ENCODE measurements around the gene MORN5. TPM values are rescaled to one million over a fixed set of nuclear protein-coding genes. Genes with fewer than 3 reads are reported as not detected.

Gene MORN5
- total RNA-seq, 1 donor from 2014 or later = 0.57 TPM

DNA sequence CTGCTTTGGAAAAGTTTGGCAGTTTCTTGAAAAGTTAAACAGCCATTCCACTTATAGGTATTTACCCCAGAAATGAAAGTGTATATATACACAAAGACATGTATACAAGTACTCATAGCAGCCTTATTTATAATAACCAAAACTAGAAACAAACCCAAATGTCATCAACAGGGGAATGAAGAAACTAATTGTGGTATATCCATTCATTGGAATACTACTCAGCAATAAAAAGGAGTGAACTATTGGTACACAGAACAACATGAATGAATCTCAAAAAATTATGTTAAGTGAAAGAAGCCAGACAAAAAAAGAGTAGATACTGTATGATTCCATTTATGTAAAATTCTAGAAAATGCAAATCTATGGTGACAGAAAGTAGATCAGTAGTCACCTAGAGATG, 2.7 kb downstream of the MORN5 start:
- H3K4me3 Mint-ChIP-seq (ENCODE audit: low read depth) = no peak overlapping the region
- peaks cover 10% of the 10 kb centered on the region for H3K4me1 Mint-ChIP-seq (ENCODE audit: low read depth)
- no peaks in the 10 kb centered on the region for H3K36me3 Mint-ChIP-seq (ENCODE audit: insufficient read depth)
- no peak overlapping the region for H3K27ac Mint-ChIP-seq
- peaks cover 31% of the 10 kb centered on the region for H3K27me3 Mint-ChIP-seq
- TF ChIP-seq, protein P1, sequence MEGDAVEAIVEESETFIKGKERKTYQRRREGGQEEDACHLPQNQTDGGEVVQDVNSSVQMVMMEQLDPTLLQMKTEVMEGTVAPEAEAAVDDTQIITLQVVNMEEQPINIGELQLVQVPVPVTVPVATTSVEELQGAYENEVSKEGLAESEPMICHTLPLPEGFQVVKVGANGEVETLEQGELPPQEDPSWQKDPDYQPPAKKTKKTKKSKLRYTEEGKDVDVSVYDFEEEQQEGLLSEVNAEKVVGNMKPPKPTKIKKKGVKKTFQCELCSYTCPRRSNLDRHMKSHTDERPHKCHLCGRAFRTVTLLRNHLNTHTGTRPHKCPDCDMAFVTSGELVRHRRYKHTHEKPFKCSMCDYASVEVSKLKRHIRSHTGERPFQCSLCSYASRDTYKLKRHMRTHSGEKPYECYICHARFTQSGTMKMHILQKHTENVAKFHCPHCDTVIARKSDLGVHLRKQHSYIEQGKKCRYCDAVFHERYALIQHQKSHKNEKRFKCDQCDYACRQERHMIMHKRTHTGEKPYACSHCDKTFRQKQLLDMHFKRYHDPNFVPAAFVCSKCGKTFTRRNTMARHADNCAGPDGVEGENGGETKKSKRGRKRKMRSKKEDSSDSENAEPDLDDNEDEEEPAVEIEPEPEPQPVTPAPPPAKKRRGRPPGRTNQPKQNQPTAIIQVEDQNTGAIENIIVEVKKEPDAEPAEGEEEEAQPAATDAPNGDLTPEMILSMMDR (IDR thresholded peaks at IDR 0.05; ENCODE audit: unreplicated experiment) = no peak
- no peak for DNase-seq (ENCODE audit: low spot score, unreplicated experiment)
- H3K9me3 Mint-ChIP-seq (ENCODE audit: low read depth) = peaks cover 6% of the 10 kb centered on the region

DNA sequence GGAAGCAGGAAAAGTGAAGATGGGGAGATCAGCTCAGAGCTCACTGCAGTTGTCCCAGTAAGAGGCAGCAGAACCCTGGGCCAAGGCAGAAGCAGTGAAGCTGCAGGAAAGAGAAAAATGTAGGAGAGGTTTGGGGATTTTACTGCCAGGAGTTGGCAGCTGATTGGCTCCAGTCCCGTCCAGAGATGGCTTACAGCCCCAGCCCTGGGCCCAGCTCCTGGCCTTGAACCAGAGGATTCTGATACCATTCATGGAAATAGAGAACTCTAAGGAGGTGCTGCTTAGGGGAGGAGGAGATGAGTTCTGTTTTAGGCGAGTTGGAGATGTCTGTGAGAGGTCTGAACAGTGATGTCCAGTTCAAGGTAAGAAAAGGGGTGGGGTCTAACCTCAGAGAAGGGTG, 4.6 kb downstream of the MORN5 start:
- TF ChIP-seq, protein P1 (IDR thresholded peaks at IDR 0.05; ENCODE audit: unreplicated experiment) = no peak
- Mint-ChIP-seq H3K36me3 (ENCODE audit: insufficient read depth) (no peaks in the 10 kb centered on the region), H3K4me1 (ENCODE audit: low read depth) (peaks cover 3% of the 10 kb centered on the region), H3K4me3 (ENCODE audit: low read depth) (no peak overlapping the region), H3K27ac (no peak overlapping the region), H3K9me3 (ENCODE audit: low read depth) (peaks cover 9% of the 10 kb centered on the region), H3K27me3 (peaks cover 36% of the 10 kb centered on the region)
- no peak for DNase-seq (ENCODE audit: low spot score, unreplicated experiment)

DNA sequence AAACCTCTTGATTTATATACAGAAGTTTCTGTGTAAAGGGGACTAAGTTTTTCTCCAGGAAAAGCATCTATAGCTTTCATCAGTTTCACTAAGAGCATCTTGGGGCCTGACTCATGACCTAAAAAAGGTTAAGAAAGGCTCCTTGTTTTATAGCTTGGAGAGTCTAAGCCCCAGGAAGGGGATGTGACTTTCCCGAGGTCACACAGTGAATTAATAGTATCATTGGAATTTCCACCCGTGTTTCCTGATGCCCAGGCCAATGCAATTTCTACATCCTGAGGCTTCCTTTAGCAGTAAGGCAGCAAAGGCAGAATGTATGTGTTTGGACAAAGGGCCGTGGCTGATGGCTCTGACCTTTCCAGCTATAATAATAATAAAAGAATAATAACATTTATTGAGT, 8.6 kb downstream of the MORN5 start:
- Mint-ChIP-seq H3K9me3 (ENCODE audit: low read depth) (peaks cover 3% of the 10 kb centered on the region), H3K4me1 (ENCODE audit: low read depth) (no peaks in the 10 kb centered on the region), H3K36me3 (ENCODE audit: insufficient read depth) (no peaks in the 10 kb centered on the region), H3K27ac (no peak overlapping the region), H3K27me3 (peaks cover 44% of the 10 kb centered on the region), H3K4me3 (ENCODE audit: low read depth) (no peak overlapping the region)
- TF ChIP-seq, protein P1 (IDR thresholded peaks at IDR 0.05; ENCODE audit: unreplicated experiment) = no peak
- no peak for DNase-seq (ENCODE audit: low spot score, unreplicated experiment)

DNA sequence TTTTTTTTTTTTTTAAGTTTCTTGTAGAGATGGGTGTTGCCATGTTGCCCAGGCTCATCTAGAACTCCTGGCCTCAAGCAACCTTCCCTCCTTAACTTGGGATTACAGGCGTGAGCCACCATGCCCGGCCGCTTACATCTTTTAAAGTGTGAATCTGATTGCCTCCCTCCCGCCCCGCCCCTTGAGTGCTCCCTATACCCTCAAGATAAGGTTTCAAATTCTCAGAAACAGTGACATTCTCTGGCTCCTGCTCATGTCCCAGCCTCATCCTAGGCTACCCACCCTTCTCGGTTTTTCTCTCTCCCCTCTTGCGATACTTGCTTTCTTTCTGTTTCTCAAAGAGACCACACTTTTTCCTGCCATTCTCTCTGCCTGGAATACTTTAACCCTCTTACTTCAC, 12.4 kb downstream of the MORN5 start:
- TF ChIP-seq, protein P1 (IDR thresholded peaks at IDR 0.05; ENCODE audit: unreplicated experiment) = no peak
- Mint-ChIP-seq H3K9me3 (ENCODE audit: low read depth) (peaks cover 3% of the 10 kb centered on the region), H3K36me3 (ENCODE audit: insufficient read depth) (no peaks in the 10 kb centered on the region), H3K4me1 (ENCODE audit: low read depth) (no peaks in the 10 kb centered on the region), H3K27ac (peak overlapping the region; percentile 21), H3K27me3 (peaks cover 24% of the 10 kb centered on the region), H3K4me3 (ENCODE audit: low read depth) (no peak overlapping the region)
- no peak for DNase-seq (ENCODE audit: low spot score, unreplicated experiment)

DNA sequence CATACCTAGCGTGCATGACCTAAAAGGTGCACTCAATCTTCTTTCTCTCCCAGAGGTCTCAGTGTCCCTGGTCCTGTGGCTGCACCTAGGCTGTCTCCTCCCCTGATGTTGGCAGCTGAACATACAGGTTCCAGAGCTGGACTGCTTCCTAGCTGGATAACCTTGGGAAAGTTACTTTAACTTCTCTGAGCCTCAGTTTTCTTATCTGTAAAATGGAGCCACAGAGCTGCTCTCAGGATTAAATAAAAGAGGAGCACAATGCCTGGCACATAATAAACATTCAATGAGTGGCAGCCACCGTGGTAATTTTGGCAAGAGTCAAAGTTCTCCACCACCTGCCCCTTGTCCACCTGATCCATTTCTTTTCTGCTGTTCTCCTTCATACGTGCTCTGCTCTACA, 14.0 kb downstream of the MORN5 start:
- no peak overlapping the region for H3K4me3 Mint-ChIP-seq (ENCODE audit: low read depth)
- H3K9me3 Mint-ChIP-seq (ENCODE audit: low read depth) = no peaks in the 10 kb centered on the region
- H3K27ac Mint-ChIP-seq = no peak overlapping the region
- H3K27me3 Mint-ChIP-seq = peaks cover 20% of the 10 kb centered on the region
- no peaks in the 10 kb centered on the region for H3K4me1 Mint-ChIP-seq (ENCODE audit: low read depth)
- TF ChIP-seq, protein P1 (IDR thresholded peaks at IDR 0.05; ENCODE audit: unreplicated experiment) = no peak
- no peak for DNase-seq (ENCODE audit: low spot score, unreplicated experiment)
- no peaks in the 10 kb centered on the region for H3K36me3 Mint-ChIP-seq (ENCODE audit: insufficient read depth)

All from progenitor cell of endocrine pancreas (in vitro differentiated cells).